GM23338 (cell line): ENCODE data around the gene TMEM135. TPM values are rescaled to one million over a fixed set of nuclear protein-coding genes. Genes with fewer than 3 reads are reported as not detected.

Experiments used
- ATAC-seq: fragments of 200-7000 bp; cut with Tn5 transposase; 3 replicates; pipeline ENCODE4 v1.9.1; 2020
- DNase-seq: peaks from one replicate; pipeline ENCODE4 v3.0.0-alpha.2; 2015; ENCODE audit warnings: low spot score
- H2AFZ ChIP-seq: fragments of 200-600 bp; sonication (generic); 2 replicates; pipeline ENCODE4 v1.8.0; 2016; ENCODE audit warnings: antibody characterized with exemption, mild to moderate bottlenecking, moderate library complexity
- H3F3A ChIP-seq: fragments of 200-600 bp; sonication (generic); replicated peaks from 2 replicates; pipeline ENCODE4 v1.8.0; 2017; ENCODE audit warnings: antibody characterized with exemption, mixed run types, low read depth
- H3K27ac ChIP-seq: fragments of 200-600 bp; sonication (generic); 2 replicates; pipeline ENCODE4 v1.6.1; 2016; ENCODE audit warnings: low read depth
- H3K27me3 ChIP-seq: fragments of 200-600 bp; sonication (generic); 2 replicates; pipeline ENCODE4 v1.8.0; 2016; ENCODE audit warnings: mild to moderate bottlenecking, mixed run types, moderate library complexity; ENCODE audit not compliant: insufficient read depth
- H3K36me3 ChIP-seq: fragments of 200-600 bp; sonication (generic); 2 replicates; pipeline ENCODE4 v1.8.0; 2016; ENCODE audit warnings: mild to moderate bottlenecking; ENCODE audit not compliant: insufficient read depth
- H3K4me1 ChIP-seq: fragments of 200-600 bp; sonication (generic); 2 replicates; pipeline ENCODE4 v1.8.0; 2016; ENCODE audit warnings: mild to moderate bottlenecking, moderate library complexity; ENCODE audit not compliant: insufficient read depth
- H3K4me2 ChIP-seq: fragments of 200-600 bp; sonication (generic); 2 replicates; pipeline ENCODE4 v1.7.1; 2017; ENCODE audit warnings: mixed run types
- H3K4me3 ChIP-seq: fragments of 200-600 bp; sonication (generic); 2 replicates; pipeline ENCODE4 v1.6.1; 2016; ENCODE audit warnings: mixed run types
- H3K79me2 ChIP-seq: fragments of 200-600 bp; sonication (generic); replicated peaks from 2 replicates; pipeline ENCODE4 v1.8.0; 2017; ENCODE audit warnings: mild to moderate bottlenecking; ENCODE audit not compliant: insufficient read depth
- H3K9me2 ChIP-seq: fragments of 200-600 bp; sonication (generic); 2 replicates; pipeline ENCODE4 v1.8.0; 2017; ENCODE audit not compliant: insufficient read depth
- H4K20me1 ChIP-seq: fragments of 200-600 bp; sonication (generic); replicated peaks from 2 replicates; pipeline ENCODE4 v1.8.0; 2017; ENCODE audit warnings: mild to moderate bottlenecking; ENCODE audit not compliant: insufficient read depth
- H3K27ac Mint-ChIP-seq: 2 replicates; pipeline ENCODE4 v1.8.0; 2020; ENCODE audit warnings: inconsistent platforms, mild to moderate bottlenecking, moderate library complexity, mixed read lengths
- H3K27me3 Mint-ChIP-seq: 3 replicates; pipeline ENCODE4 v1.8.0; 2022; ENCODE audit warnings: low read depth, mild to moderate bottlenecking, moderate library complexity, mixed read lengths, inconsistent platforms; ENCODE audit not compliant: insufficient read depth, poor library complexity
- H3K36me3 Mint-ChIP-seq: 3 replicates; pipeline ENCODE4 v1.8.0; 2021; ENCODE audit warnings: low read depth, mild to moderate bottlenecking, inconsistent platforms, moderate library complexity, mixed read lengths
- H3K4me1 Mint-ChIP-seq: 3 replicates; pipeline ENCODE4 v1.8.0; 2020; ENCODE audit warnings: mild to moderate bottlenecking, inconsistent platforms, mixed read lengths
- H3K4me3 Mint-ChIP-seq: 3 replicates; pipeline ENCODE4 v1.8.0; 2021; ENCODE audit warnings: moderate library complexity, mild to moderate bottlenecking, inconsistent platforms, mixed read lengths
- H3K9me3 Mint-ChIP-seq: 3 replicates; pipeline ENCODE4 v1.8.0; 2020; ENCODE audit warnings: moderate library complexity, mild to moderate bottlenecking, inconsistent platforms, mixed read lengths
- REST ChIP-seq: IDR thresholded peaks from one replicate; pipeline ENCODE4 v1.6.1; 2018; ENCODE audit warnings: antibody characterized with exemption; ENCODE audit not compliant: unreplicated experiment
- ZNF114 ChIP-seq: fragments of 250-450 bp; sonication (Bioruptor Pico); IDR thresholded peaks from 2 replicates; pipeline ENCODE4 v1.5.0; 2020; ENCODE audit warnings: mild to moderate bottlenecking, moderate library complexity
- ZNF462 ChIP-seq: fragments of 250-450 bp; sonication (Bioruptor Pico); IDR thresholded peaks from 2 replicates; pipeline ENCODE4 v1.5.0; 2020; ENCODE audit warnings: mild to moderate bottlenecking, moderate library complexity
- polyA plus RNA-seq: library from polyadenylated mRNA; unstranded; fragments of >200 nt; fragmentation: Nextera tagmentation; extraction: Ambion mirVana; gene quantifications from 2 replicates; pipeline ENCODE4 v1.2.1, GENCODE V29; 2016
- total RNA-seq: library from RNA; depleted of rRNA; stranded (reverse); fragments of >200 nt; shearing (Covaris generic); gene quantifications from 2 replicates; pipeline ENCODE4 v1.2.3, GENCODE V29; 2014

Gene TMEM135
- total and polyA plus RNA-seq, 2 experiments from 2014 or later = 23.4 to 49.9 TPM

GRCh38 chr11:87063982-87064381 is 26.2 kb downstream of the TMEM135 start (continued):
- no peak for TF ChIP-seq ZNF462 (CRISPR knock-in tag)

- peaks cover 3% of the 10 kb centered on the region; the same call in 1 of the 3 replicates for H3K4me1 Mint-ChIP-seq
- Histone ChIP-seq H3K4me3 (no peak overlapping the region), H2AFZ (no peak overlapping the region), H3K36me3 (no peaks in the 10 kb centered on the region), H3K9me2 (no peaks in the 10 kb centered on the region), H3F3A (no peaks in the 10 kb centered on the region), H3K4me2 (no peak overlapping the region), H4K20me1 (no peaks in the 10 kb centered on the region), H3K4me1 (no peaks in the 10 kb centered on the region), H3K27ac (no peak overlapping the region), H3K27me3 (no peaks in the 10 kb centered on the region), H3K79me2 (peaks cover 6% of the 10 kb centered on the region; the same call in 1 of the 2 replicates)
- DNase-seq = no peak
- ATAC-seq = no peak
- no peaks in the 10 kb centered on the region for H3K9me3 Mint-ChIP-seq
- H3K27me3 Mint-ChIP-seq = no peaks in the 10 kb centered on the region
- H3K4me3 Mint-ChIP-seq = no peak overlapping the region
- H3K27ac Mint-ChIP-seq = no peak overlapping the region
- peaks cover 21% of the 10 kb centered on the region; the same call in 2 of the 3 replicates for H3K36me3 Mint-ChIP-seq
- TF ChIP-seq ZNF114 (CRISPR knock-in tag) (no peak), ZNF462 (CRISPR knock-in tag) (no peak), REST (no peak)
These were observed 35.1 kb downstream of the TMEM135 start for GRCh38 chr11:87072787-87073186.
